Tibial nerve (tissue), 3 donors: ENCODE measurements around the gene MLPH.

ENCODE experiments used
- POLR2A ChIP-seq, 2 donors: fragments of 450-650 bp; IDR thresholded peaks; one replicate each; pipeline ENCODE4 v1.6.1; 2017; ENCODE audit warnings: antibody characterized with exemption in 2 of 2, mild to moderate bottlenecking in 2 of 2, moderate library complexity in 2 of 2
- TF ChIP-seq, protein P1 (sequence below), 5 experiments: fragments of 200-600 bp in 3 of 5; fragments of 450-650 bp in 2 of 5; sonication (generic) in 3 of 5; IDR thresholded peaks; one replicate each; pipeline ENCODE4 v1.5.1; 2016 to 2019; ENCODE audit warnings: antibody characterized with exemption in 5 of 5, mild to moderate bottlenecking in 3 of 5, moderate library complexity in 2 of 5

- TF ChIP-seq, protein P1, sequence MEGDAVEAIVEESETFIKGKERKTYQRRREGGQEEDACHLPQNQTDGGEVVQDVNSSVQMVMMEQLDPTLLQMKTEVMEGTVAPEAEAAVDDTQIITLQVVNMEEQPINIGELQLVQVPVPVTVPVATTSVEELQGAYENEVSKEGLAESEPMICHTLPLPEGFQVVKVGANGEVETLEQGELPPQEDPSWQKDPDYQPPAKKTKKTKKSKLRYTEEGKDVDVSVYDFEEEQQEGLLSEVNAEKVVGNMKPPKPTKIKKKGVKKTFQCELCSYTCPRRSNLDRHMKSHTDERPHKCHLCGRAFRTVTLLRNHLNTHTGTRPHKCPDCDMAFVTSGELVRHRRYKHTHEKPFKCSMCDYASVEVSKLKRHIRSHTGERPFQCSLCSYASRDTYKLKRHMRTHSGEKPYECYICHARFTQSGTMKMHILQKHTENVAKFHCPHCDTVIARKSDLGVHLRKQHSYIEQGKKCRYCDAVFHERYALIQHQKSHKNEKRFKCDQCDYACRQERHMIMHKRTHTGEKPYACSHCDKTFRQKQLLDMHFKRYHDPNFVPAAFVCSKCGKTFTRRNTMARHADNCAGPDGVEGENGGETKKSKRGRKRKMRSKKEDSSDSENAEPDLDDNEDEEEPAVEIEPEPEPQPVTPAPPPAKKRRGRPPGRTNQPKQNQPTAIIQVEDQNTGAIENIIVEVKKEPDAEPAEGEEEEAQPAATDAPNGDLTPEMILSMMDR (IDR thresholded peaks at IDR 0.05): no peak
- no peak for TF ChIP-seq POLR2A (IDR thresholded peaks at IDR 0.05)
These were observed 52.6 kb downstream of the MLPH start for GRCh38 chr2:237539681-237540080.
